OCI-LY1 (cell line): ENCODE measurements around the gene MOB1B.
A peak's percentile ranks its signal among the peaks of the same experiment; 100 is the strongest.

Source experiments
- H2AFZ ChIP-seq: fragments of 200-600 bp; sonication (generic), shearing (Covaris generic); 2 replicates; pipeline ENCODE4 v1.6.0; 2014; ENCODE audit warnings: antibody characterized with exemption, mild to moderate bottlenecking, low read length
- H3F3A ChIP-seq: fragments of 200-600 bp; sonication (generic), shearing (Covaris generic); 2 replicates; pipeline ENCODE4 v1.6.0; 2014; ENCODE audit warnings: mild to moderate bottlenecking, antibody characterized with exemption, low read length, moderate library complexity; ENCODE audit not compliant: insufficient read depth
- H3K27ac ChIP-seq: fragments of 200-600 bp; sonication (generic); 2 replicates; pipeline ENCODE4 v1.5.1; 2014; ENCODE audit warnings: low read length, mixed run types, mild to moderate bottlenecking, low read depth; ENCODE audit not compliant: poor library complexity, severe bottlenecking
- H3K27me3 ChIP-seq: fragments of 200-600 bp; sonication (generic); 2 replicates; pipeline ENCODE4 v1.6.0; 2014; ENCODE audit warnings: antibody characterized with exemption, mild to moderate bottlenecking, low read length, moderate library complexity; ENCODE audit not compliant: insufficient read depth
- H3K36me3 ChIP-seq: fragments of 200-600 bp; sonication (generic); 2 replicates; pipeline ENCODE4 v1.6.1; 2014; ENCODE audit warnings: mild to moderate bottlenecking, antibody characterized with exemption, low read length, moderate library complexity, mixed read lengths; ENCODE audit not compliant: insufficient read depth
- H3K4me1 ChIP-seq: fragments of 200-600 bp; sonication (generic); 2 replicates; pipeline ENCODE4 v1.5.1; 2014; ENCODE audit warnings: mild to moderate bottlenecking, low read length, moderate library complexity; ENCODE audit not compliant: insufficient read depth, severe bottlenecking
- H3K4me2 ChIP-seq: fragments of 200-600 bp; sonication (generic), shearing (Covaris generic); 2 replicates; pipeline ENCODE4 v1.6.1; 2014; ENCODE audit warnings: low read length
- H3K4me3 ChIP-seq: fragments of 200-600 bp; sonication (generic); 2 replicates; pipeline ENCODE4 v1.5.1; 2014; ENCODE audit warnings: low read length, low read depth, mild to moderate bottlenecking, mixed read lengths; ENCODE audit not compliant: poor library complexity, severe bottlenecking
- H3K79me2 ChIP-seq: fragments of 200-600 bp; shearing (Covaris generic); 2 replicates; pipeline ENCODE4 v1.6.1; 2016; ENCODE audit warnings: mixed run types, low read length, mixed read lengths; ENCODE audit not compliant: insufficient read depth
- H3K9ac ChIP-seq: fragments of 200-600 bp; sonication (generic), shearing (Covaris generic); 2 replicates; pipeline ENCODE4 v1.6.1; 2014; ENCODE audit warnings: mild to moderate bottlenecking, low read length, mixed read lengths
- H3K9me2 ChIP-seq: fragments of 200-600 bp; sonication (generic), shearing (Covaris generic); 2 replicates; pipeline ENCODE4 v1.6.1; 2014; ENCODE audit warnings: low read depth, mild to moderate bottlenecking, low read length, mixed read lengths
- H3K9me3 ChIP-seq: fragments of 200-600 bp; shearing (Covaris generic); 2 replicates; pipeline ENCODE4 v1.6.1; 2014; ENCODE audit warnings: low read length, mixed read lengths
- H4K20me1 ChIP-seq: fragments of 200-600 bp; sonication (generic), shearing (Covaris generic); 2 replicates; pipeline ENCODE4 v1.6.0; 2016; ENCODE audit warnings: mild to moderate bottlenecking, low read length; ENCODE audit not compliant: insufficient read depth
- EZH2 ChIP-seq: fragments of 200-600 bp; sonication (generic), shearing (Covaris generic); IDR thresholded peaks from 2 replicates; pipeline ENCODE4 v1.8.0; 2017; ENCODE audit warnings: borderline replicate concordance, mixed run types, mild to moderate bottlenecking, antibody characterized with exemption, low read length, moderate library complexity, mixed read lengths
- TF ChIP-seq, protein P1 (sequence below): fragments of 200-600 bp; sonication (generic), shearing (Covaris generic); IDR thresholded peaks from 2 replicates; pipeline ENCODE4 v1.5.1; 2017; ENCODE audit warnings: mild to moderate bottlenecking, antibody characterized with exemption, low read length, moderate library complexity, mixed read lengths

The MOB1B gene

DNA sequence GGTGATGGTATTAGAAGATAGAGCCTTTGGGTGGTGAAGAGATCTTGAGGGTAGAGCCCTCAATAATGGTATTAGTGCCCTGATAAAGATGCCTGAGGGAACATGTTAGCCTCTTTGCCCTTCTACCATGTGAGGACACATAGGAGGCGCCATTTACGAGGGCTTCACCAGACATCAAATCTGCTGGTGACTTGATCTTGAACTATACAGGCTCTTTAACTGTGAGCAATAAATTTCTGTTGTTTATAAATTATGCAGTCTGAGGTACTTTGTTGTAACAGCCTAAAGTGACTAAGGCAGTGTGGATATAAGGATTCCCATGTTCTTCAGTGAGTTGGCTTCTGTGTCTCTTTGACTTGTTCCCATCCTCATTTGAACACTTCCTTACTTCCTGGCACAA, 11.8 kb downstream of the MOB1B start:
- Histone ChIP-seq H3K9me2 (no peaks in the 10 kb centered on the region), H3K9me3 (0 out of 2 replicates have a peak, but pooled peaks cover 3% of the 10 kb centered on the region), H3F3A (no peaks in the 10 kb centered on the region), H3K36me3 (peaks cover 50% of the 10 kb centered on the region), H3K4me3 (peak overlapping the region; percentile 34), H3K4me1 (peaks cover 28% of the 10 kb centered on the region), H3K27ac (peak overlapping the region; percentile 63), H3K9ac (peak overlapping the region; percentile 42; the same call in 1 of the 2 replicates), H3K4me2 (peak overlapping the region; percentile 64), H4K20me1 (no peaks in the 10 kb centered on the region), H2AFZ (no peak overlapping the region), H3K79me2 (peaks cover 87% of the 10 kb centered on the region), H3K27me3 (no peaks in the 10 kb centered on the region)
- TF ChIP-seq, protein P1, sequence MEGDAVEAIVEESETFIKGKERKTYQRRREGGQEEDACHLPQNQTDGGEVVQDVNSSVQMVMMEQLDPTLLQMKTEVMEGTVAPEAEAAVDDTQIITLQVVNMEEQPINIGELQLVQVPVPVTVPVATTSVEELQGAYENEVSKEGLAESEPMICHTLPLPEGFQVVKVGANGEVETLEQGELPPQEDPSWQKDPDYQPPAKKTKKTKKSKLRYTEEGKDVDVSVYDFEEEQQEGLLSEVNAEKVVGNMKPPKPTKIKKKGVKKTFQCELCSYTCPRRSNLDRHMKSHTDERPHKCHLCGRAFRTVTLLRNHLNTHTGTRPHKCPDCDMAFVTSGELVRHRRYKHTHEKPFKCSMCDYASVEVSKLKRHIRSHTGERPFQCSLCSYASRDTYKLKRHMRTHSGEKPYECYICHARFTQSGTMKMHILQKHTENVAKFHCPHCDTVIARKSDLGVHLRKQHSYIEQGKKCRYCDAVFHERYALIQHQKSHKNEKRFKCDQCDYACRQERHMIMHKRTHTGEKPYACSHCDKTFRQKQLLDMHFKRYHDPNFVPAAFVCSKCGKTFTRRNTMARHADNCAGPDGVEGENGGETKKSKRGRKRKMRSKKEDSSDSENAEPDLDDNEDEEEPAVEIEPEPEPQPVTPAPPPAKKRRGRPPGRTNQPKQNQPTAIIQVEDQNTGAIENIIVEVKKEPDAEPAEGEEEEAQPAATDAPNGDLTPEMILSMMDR = peak; percentile 41; the same call in 1 of the 2 replicates
- TF ChIP-seq EZH2 = no peak

DNA sequence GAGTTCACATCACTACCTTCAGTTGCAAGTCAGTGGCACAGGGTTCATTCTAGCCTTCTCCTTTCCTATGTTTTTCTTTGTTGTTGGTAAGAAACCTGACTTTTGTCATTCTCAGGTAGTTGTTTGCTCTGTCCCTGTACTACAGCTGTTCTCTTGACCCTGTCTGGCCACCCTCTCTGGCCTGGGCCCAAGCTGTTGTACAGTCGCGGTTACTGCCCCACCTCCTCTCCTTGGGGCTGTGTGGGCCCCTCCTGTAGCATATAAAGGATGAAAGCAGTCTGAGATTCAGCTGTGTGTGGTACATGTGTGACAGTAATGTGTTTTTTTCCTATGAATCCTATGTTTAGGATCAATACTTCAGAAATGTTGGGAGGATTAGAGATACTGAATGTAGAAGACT, 12.5 kb downstream of the MOB1B start:
- peak overlapping the region; percentile 63 for H3K27ac ChIP-seq
- H3K4me3 ChIP-seq = peak overlapping the region; percentile 34
- H4K20me1 ChIP-seq = no peaks in the 10 kb centered on the region
- TF ChIP-seq EZH2 = no peak
- TF ChIP-seq, protein P1 = no peak
- peaks cover 24% of the 10 kb centered on the region for H3K4me1 ChIP-seq
- H3K9ac ChIP-seq = peak overlapping the region; percentile 42; the same call in 1 of the 2 replicates
- no peaks in the 10 kb centered on the region for H3F3A ChIP-seq
- H3K9me3 ChIP-seq = 0 out of 2 replicates have a peak, but pooled peaks cover 3% of the 10 kb centered on the region
- peak overlapping the region; percentile 64 for H3K4me2 ChIP-seq
- H3K27me3 ChIP-seq = no peaks in the 10 kb centered on the region
- H3K36me3 ChIP-seq = peaks cover 50% of the 10 kb centered on the region
- no peaks in the 10 kb centered on the region for H3K9me2 ChIP-seq
- peaks cover 86% of the 10 kb centered on the region for H3K79me2 ChIP-seq
- no peak overlapping the region for H2AFZ ChIP-seq

DNA sequence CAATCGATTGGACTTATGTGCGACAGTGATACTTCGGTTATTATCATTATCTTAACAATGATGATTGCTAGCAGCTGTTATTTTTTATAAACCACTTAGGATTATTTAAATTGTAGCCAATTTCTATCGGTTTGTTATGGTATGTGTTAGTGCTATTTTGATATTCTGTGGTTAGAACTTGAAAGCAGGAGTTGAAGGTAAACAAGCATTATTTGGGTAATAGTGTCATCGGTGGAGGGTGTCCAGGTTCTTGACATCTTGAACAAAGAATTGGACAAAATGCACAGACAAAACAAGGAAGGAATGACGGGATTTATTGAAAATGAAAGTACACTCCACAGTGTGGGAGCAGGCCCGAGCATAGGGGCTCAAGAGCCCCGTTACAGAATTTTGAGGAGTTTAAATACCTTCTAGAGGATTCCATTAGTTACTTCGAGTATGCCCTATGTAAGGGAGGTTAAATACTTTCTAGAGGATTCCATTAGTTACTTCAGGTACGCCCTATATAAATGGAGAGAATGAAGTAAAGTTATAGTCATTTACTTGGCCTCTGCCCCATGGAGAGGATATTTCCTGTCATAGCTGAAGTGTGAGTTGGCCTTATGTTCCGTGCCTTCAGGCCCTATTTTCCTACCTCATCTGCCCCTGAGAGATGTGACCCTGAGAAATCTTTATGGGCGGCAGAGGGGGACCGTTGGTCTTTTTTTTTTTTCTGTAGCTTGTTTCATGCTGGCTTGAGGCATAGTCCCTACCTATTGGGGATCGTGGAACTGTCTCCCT, 13.1 kb downstream of the MOB1B start:
- no peaks in the 10 kb centered on the region for H3F3A ChIP-seq
- H3K27me3 ChIP-seq = no peaks in the 10 kb centered on the region
- H3K4me3 ChIP-seq = peak overlapping the region; percentile 34
- TF ChIP-seq, protein P1 = no peak
- no peak for TF ChIP-seq EZH2
- H4K20me1 ChIP-seq = no peaks in the 10 kb centered on the region
- peaks cover 88% of the 10 kb centered on the region for H3K79me2 ChIP-seq
- H3K9ac ChIP-seq = peak overlapping the region; percentile 42; the same call in 1 of the 2 replicates
- H2AFZ ChIP-seq = no peak overlapping the region
- peaks cover 24% of the 10 kb centered on the region for H3K4me1 ChIP-seq
- peaks cover 52% of the 10 kb centered on the region for H3K36me3 ChIP-seq
- 0 out of 2 replicates have a peak, but pooled peaks cover 3% of the 10 kb centered on the region for H3K9me3 ChIP-seq
- no peaks in the 10 kb centered on the region for H3K9me2 ChIP-seq
- peak overlapping the region; percentile 63 for H3K27ac ChIP-seq
- peak overlapping the region; percentile 64 for H3K4me2 ChIP-seq
